ENCODE results near the gene GABPB1.

The GABPB1 gene

DNA sequence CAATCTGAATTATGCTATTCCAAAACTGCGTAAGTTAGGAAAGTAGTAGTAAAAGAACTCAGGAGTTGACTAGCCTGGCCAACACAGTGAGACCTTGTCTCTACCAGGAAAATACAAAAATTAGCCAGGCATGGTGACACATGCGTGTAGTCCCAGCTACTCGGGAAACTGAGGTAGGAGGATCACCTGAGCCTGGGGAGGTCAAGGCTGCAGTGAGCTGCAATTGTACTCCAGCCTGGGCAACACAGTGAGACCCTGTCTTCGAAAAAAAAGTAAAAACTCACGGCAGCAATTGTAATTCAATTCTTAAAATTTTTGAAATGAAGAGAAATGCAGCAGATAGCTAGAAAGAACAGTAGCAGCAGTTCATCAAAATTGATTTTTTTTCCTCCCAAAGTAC is 9.7 kb downstream of the GABPB1 start:
- Histone ChIP-seq H4K91ac (ENCODE audit: low read depth, low read length) (no peak overlapping the region), H3K9me3 (ENCODE audit: insufficient read depth, low read depth, low read length) (no peaks in the 10 kb centered on the region), H3K4me1 (ENCODE audit: control insufficient read depth in 1 of 2, insufficient read depth in 2 of 2, low read length in 2 of 2) (no peaks in the 10 kb centered on the region), H3K27me3 (ENCODE audit: insufficient read depth, low read length) (no peaks in the 10 kb centered on the region), H2BK12ac (ENCODE audit: low read length) (no peak overlapping the region), H2BK5ac (ENCODE audit: low read depth, low read length, poor library complexity) (no peak overlapping the region), H3K23ac (ENCODE audit: low read length) (no peak overlapping the region), H3K27ac (ENCODE audit: low read depth, low read length) (no peak overlapping the region), H4K8ac (ENCODE audit: low read depth, low read length) (no peak overlapping the region), H2BK120ac (ENCODE audit: insufficient read depth, low read length, poor library complexity) (no peak overlapping the region), H4K12ac (ENCODE audit: low read depth, low read length) (no peak overlapping the region), H3K79me2 (ENCODE audit: control insufficient read depth, insufficient read depth, low read length, poor library complexity) (no peaks in the 10 kb centered on the region), H3K4me2 (ENCODE audit: low read length) (no peak overlapping the region), H2AFZ (ENCODE audit: insufficient read depth, low read length, poor library complexity) (no peak overlapping the region), H3K14ac (ENCODE audit: low read length) (no peak overlapping the region), H2AK5ac (ENCODE audit: low read length) (no peak overlapping the region), H3K79me1 (ENCODE audit: low read length) (no peaks in the 10 kb centered on the region), H3K4me3 (ENCODE audit: low read depth, low read length) (no peak overlapping the region), H3K4ac (ENCODE audit: low read depth, low read length) (no peak overlapping the region), H3K18ac (ENCODE audit: low read length) (no peak overlapping the region), H3K36me3 (ENCODE audit: control insufficient read depth in 1 of 2, insufficient read depth in 2 of 2, low read length in 2 of 2) (no peaks in the 10 kb centered on the region), H3K9ac (ENCODE audit: low read length) (no peak overlapping the region)
- DNase-seq: no peak
- WGBS (ENCODE audit: extremely low coverage, insufficient coverage, insufficient read length): no CpG with 5 or more reads among the region's 5 CpGs

DNA sequence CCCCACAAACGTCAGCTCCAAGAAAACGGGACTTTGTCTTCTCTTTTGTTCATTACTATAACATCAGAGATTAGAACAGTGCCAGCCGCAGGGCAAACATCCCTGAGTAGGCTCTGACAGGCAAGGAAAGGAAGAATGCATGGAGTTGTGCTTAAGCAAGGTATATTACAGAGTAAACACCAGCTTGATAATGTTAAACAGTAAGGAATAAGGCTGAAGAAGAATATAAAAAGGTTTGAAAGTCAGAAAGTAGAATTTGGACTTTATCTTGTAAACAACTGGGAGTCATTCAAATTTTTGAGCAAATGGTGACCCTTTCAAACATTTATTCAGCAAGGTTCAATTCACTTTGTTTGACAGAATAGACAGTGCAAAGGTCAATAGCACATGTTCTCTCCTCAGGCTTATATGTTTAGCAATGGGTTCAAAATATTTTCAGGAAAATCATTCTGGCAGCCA is 11.0 kb downstream of the GABPB1 start:
- DNase-seq: no peak
- WGBS (ENCODE audit: extremely low coverage, insufficient coverage, insufficient read length): 100% methylated on average over 1 of the region's 3 CpGs
- peaks cover 0 to 2% of the 10 kb centered on the region in 2 experiments for H3K36me3 ChIP-seq (ENCODE audit: control insufficient read depth in 1 of 2, insufficient read depth in 2 of 2, low read length in 2 of 2)
- no peak overlapping the region for H4K8ac ChIP-seq (ENCODE audit: low read depth, low read length)
- no peaks in the 10 kb centered on the region for H3K27me3 ChIP-seq (ENCODE audit: insufficient read depth, low read length)
- H4K12ac ChIP-seq (ENCODE audit: low read depth, low read length): no peak overlapping the region
- no peak overlapping the region for H2AFZ ChIP-seq (ENCODE audit: insufficient read depth, low read length, poor library complexity)
- no peak overlapping the region for H3K4me3 ChIP-seq (ENCODE audit: low read depth, low read length)
- H2BK12ac ChIP-seq (ENCODE audit: low read length): no peak overlapping the region
- H3K4ac ChIP-seq (ENCODE audit: low read depth, low read length): no peak overlapping the region
- no peak overlapping the region for H2BK5ac ChIP-seq (ENCODE audit: low read depth, low read length, poor library complexity)
- H3K4me2 ChIP-seq (ENCODE audit: low read length): no peak overlapping the region
- H2BK120ac ChIP-seq (ENCODE audit: insufficient read depth, low read length, poor library complexity): no peak overlapping the region
- no peak overlapping the region for H4K91ac ChIP-seq (ENCODE audit: low read depth, low read length)
- no peak overlapping the region for H3K18ac ChIP-seq (ENCODE audit: low read length)
- H3K4me1 ChIP-seq (ENCODE audit: control insufficient read depth in 1 of 2, insufficient read depth in 2 of 2, low read length in 2 of 2): no peaks in the 10 kb centered on the region
- no peak overlapping the region for H3K23ac ChIP-seq (ENCODE audit: low read length)
- H2AK5ac ChIP-seq (ENCODE audit: low read length): no peak overlapping the region
- H3K14ac ChIP-seq (ENCODE audit: low read length): no peak overlapping the region
- no peak overlapping the region for H3K9ac ChIP-seq (ENCODE audit: low read length)
- H3K27ac ChIP-seq (ENCODE audit: low read depth, low read length): no peak overlapping the region
- no peaks in the 10 kb centered on the region for H3K79me1 ChIP-seq (ENCODE audit: low read length)
- no peaks in the 10 kb centered on the region for H3K9me3 ChIP-seq (ENCODE audit: insufficient read depth, low read depth, low read length)
- H3K79me2 ChIP-seq (ENCODE audit: control insufficient read depth, insufficient read depth, low read length, poor library complexity): no peaks in the 10 kb centered on the region

DNA sequence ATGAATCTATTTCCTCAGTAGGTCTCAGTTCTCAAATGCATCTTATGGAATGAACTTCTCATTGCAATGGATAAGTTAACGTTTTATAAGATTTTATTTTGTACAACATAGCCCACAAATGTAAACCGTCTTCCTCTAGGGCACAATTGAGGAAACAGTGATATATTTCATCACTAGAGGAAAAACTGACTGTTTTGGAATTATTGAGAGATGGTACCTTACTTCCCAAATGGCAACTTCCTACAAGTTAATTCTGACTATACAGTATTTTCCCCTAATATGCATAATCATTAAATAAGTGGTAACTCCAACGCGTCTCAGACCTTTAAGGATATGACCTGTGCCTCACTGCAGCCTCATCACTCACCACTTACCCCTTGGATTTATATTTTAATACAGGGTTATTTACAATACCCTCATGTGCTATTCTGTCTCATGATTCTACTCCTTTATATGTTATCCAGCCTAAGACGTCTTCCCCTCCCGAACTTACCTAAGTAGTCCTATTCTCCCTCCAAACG is 13.3 kb downstream of the GABPB1 start:
- Histone ChIP-seq H3K4me1 (ENCODE audit: control insufficient read depth in 1 of 2, insufficient read depth in 2 of 2, low read length in 2 of 2) (no peaks in the 10 kb centered on the region), H3K27me3 (ENCODE audit: insufficient read depth, low read length) (no peaks in the 10 kb centered on the region), H4K12ac (ENCODE audit: low read depth, low read length) (no peak overlapping the region), H4K91ac (ENCODE audit: low read depth, low read length) (no peak overlapping the region), H3K4me2 (ENCODE audit: low read length) (no peak overlapping the region), H2AK5ac (ENCODE audit: low read length) (no peak overlapping the region), H3K14ac (ENCODE audit: low read length) (no peak overlapping the region), H4K8ac (ENCODE audit: low read depth, low read length) (no peak overlapping the region), H2BK12ac (ENCODE audit: low read length) (no peak overlapping the region), H2BK5ac (ENCODE audit: low read depth, low read length, poor library complexity) (no peak overlapping the region), H2AFZ (ENCODE audit: insufficient read depth, low read length, poor library complexity) (no peak overlapping the region), H3K79me1 (ENCODE audit: low read length) (no peaks in the 10 kb centered on the region), H2BK120ac (ENCODE audit: insufficient read depth, low read length, poor library complexity) (no peak overlapping the region), H3K9me3 (ENCODE audit: insufficient read depth, low read depth, low read length) (no peaks in the 10 kb centered on the region), H3K23ac (ENCODE audit: low read length) (no peak overlapping the region), H3K18ac (ENCODE audit: low read length) (no peak overlapping the region), H3K4ac (ENCODE audit: low read depth, low read length) (no peak overlapping the region), H3K79me2 (ENCODE audit: control insufficient read depth, insufficient read depth, low read length, poor library complexity) (no peaks in the 10 kb centered on the region), H3K27ac (ENCODE audit: low read depth, low read length) (no peak overlapping the region), H3K36me3 (ENCODE audit: control insufficient read depth in 1 of 2, insufficient read depth in 2 of 2, low read length in 2 of 2) (peaks cover 1 to 6% of the 10 kb centered on the region in 2 experiments), H3K4me3 (ENCODE audit: low read depth, low read length) (no peak overlapping the region), H3K9ac (ENCODE audit: low read length) (no peak overlapping the region)
- WGBS (ENCODE audit: extremely low coverage, insufficient coverage, insufficient read length): no CpG with 5 or more reads among the region's 7 CpGs
- no peak for DNase-seq

DNA sequence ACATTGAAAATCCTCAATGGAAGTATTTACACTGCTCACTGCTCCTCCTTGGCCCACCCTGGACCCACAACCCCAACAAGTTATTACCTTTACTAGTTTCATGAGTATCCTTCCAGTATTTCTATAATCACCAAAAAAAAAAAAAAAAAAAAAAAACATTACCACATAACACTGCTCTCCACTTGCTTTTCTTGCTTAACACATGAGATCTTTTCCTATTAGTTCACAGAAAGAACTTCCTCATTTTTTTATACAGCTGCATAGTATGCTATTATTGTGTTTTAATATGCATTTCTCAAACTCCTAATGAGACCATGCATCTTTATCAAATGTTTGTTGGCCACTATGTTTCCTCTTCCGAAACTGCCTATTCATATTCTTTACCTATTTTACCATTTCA is 14.6 kb downstream of the GABPB1 start:
- Histone ChIP-seq H2AFZ (ENCODE audit: insufficient read depth, low read length, poor library complexity) (no peak overlapping the region), H3K27me3 (ENCODE audit: insufficient read depth, low read length) (no peaks in the 10 kb centered on the region), H3K4me3 (ENCODE audit: low read depth, low read length) (no peak overlapping the region), H3K9ac (ENCODE audit: low read length) (no peak overlapping the region), H3K79me1 (ENCODE audit: low read length) (no peaks in the 10 kb centered on the region), H3K18ac (ENCODE audit: low read length) (no peak overlapping the region), H3K9me3 (ENCODE audit: insufficient read depth, low read depth, low read length) (no peaks in the 10 kb centered on the region), H3K14ac (ENCODE audit: low read length) (no peak overlapping the region), H3K4ac (ENCODE audit: low read depth, low read length) (no peak overlapping the region), H3K23ac (ENCODE audit: low read length) (no peak overlapping the region), H2BK120ac (ENCODE audit: insufficient read depth, low read length, poor library complexity) (no peak overlapping the region), H3K4me2 (ENCODE audit: low read length) (no peak overlapping the region), H3K79me2 (ENCODE audit: control insufficient read depth, insufficient read depth, low read length, poor library complexity) (no peaks in the 10 kb centered on the region), H3K4me1 (ENCODE audit: control insufficient read depth in 1 of 2, insufficient read depth in 2 of 2, low read length in 2 of 2) (no peaks in the 10 kb centered on the region), H2AK5ac (ENCODE audit: low read length) (no peak overlapping the region), H3K36me3 (ENCODE audit: control insufficient read depth in 1 of 2, insufficient read depth in 2 of 2, low read length in 2 of 2) (peaks cover 2 to 6% of the 10 kb centered on the region in 2 experiments), H4K8ac (ENCODE audit: low read depth, low read length) (no peak overlapping the region), H2BK12ac (ENCODE audit: low read length) (no peak overlapping the region), H4K12ac (ENCODE audit: low read depth, low read length) (no peak overlapping the region), H3K27ac (ENCODE audit: low read depth, low read length) (no peak overlapping the region), H4K91ac (ENCODE audit: low read depth, low read length) (no peak overlapping the region), H2BK5ac (ENCODE audit: low read depth, low read length, poor library complexity) (no peak overlapping the region)
- no CpG with 5 or more reads among the region's 1 CpG for WGBS (ENCODE audit: extremely low coverage, insufficient coverage, insufficient read length)
- no peak for DNase-seq

Data from trophoblast cell (in vitro differentiated cells and primary cell).